ENCODE results near the gene ADRA1B. TPM values are rescaled to one million over a fixed set of nuclear protein-coding genes. Genes with fewer than 3 reads are reported as not detected.

ADRA1B gene
- polyA plus RNA-seq, 3 donors = not detected

GRCh38 chr5:159982421-159983173 lies 66.3 kb downstream of the ADRA1B start:
- H4K20me1 ChIP-seq (ENCODE audit: insufficient read depth, low read length) = no peaks in the 10 kb centered on the region
- H3K36me3 Mint-ChIP-seq = no peaks in the 10 kb centered on the region
- H3K9me3 ChIP-seq (replicated peaks in 1 of 2; ENCODE audit: control insufficient read depth in 1 of 2, insufficient read depth in 1 of 2, low read length in 2 of 2) = no peaks in the 10 kb centered on the region
- intact Hi-C loops (cut with micrococcal nuclease) = no loop called here
- peaks cover 6 to 7% of the 10 kb centered on the region in 2 donors for H3K4me1 ChIP-seq (ENCODE audit: control insufficient read depth in 1 of 2, insufficient read depth in 2 of 2, low read length in 2 of 2)
- no peaks in the 10 kb centered on the region for H3K36me3 ChIP-seq (replicated peaks in 1 of 2; ENCODE audit: control insufficient read depth in 1 of 2, insufficient read depth in 2 of 2, low read length in 2 of 2)
- H3K9me3 Mint-ChIP-seq = peaks cover 0 to 2% (median 0%) of the 10 kb centered on the region in 7 donors
- no peaks in the 10 kb centered on the region for H3K79me2 ChIP-seq (ENCODE audit: insufficient read depth, low read length)
- no peak for TF ChIP-seq CTCF (IDR thresholded peaks at IDR 0.05)
- peaks cover 5% of the 10 kb centered on the region for H3K4me1 Mint-ChIP-seq
- no peak overlapping the region for H3K27ac ChIP-seq (ENCODE audit: low read depth in 1 of 2, low read length in 2 of 2)
- DNase-seq = no peak
- H3K27ac Mint-ChIP-seq = no peak overlapping the region
- no peak overlapping the region for H3K4me3 ChIP-seq (replicated peaks in 1 of 3; ENCODE audit: low read depth in 2 of 3, low read length in 3 of 3)
- H3K27me3 Mint-ChIP-seq (ENCODE audit: low read depth in 3 of 3) = peaks cover 36 to 52% (median 47%) of the 10 kb centered on the region in 3 donors
- peaks cover 19 to 40% of the 10 kb centered on the region in 2 donors for H3K27me3 ChIP-seq (ENCODE audit: control insufficient read depth in 2 of 2, insufficient read depth in 2 of 2, low read length in 2 of 2)
- 97% methylated on average over 4 of the region's 8 CpGs for WGBS (ENCODE audit: insufficient coverage)
- no peak overlapping the region for H3K4me3 Mint-ChIP-seq
- no peak overlapping the region for H3K9ac ChIP-seq (ENCODE audit: insufficient read depth, low read length, poor library complexity, severe bottlenecking)
- H3K4me2 ChIP-seq (replicated peaks; ENCODE audit: extremely low read depth, low read length, poor library complexity, severe bottlenecking) = no peak overlapping the region
- H2AFZ ChIP-seq (ENCODE audit: insufficient read depth, low read depth, low read length, poor library complexity, severe bottlenecking) = no peak overlapping the region

- Histone ChIP-seq H3K4me2 (replicated peaks; ENCODE audit: extremely low read depth, low read length, poor library complexity, severe bottlenecking) (peak overlapping the region; percentile 66), H4K20me1 (ENCODE audit: insufficient read depth, low read length) (no peaks in the 10 kb centered on the region), H3K36me3 (replicated peaks in 1 of 2; ENCODE audit: control insufficient read depth in 1 of 2, insufficient read depth in 2 of 2, low read length in 2 of 2) (no peaks in the 10 kb centered on the region), H3K9me3 (replicated peaks in 1 of 2; ENCODE audit: control insufficient read depth in 1 of 2, insufficient read depth in 1 of 2, low read length in 2 of 2) (no peaks in the 10 kb centered on the region), H3K4me3 (replicated peaks in 1 of 3; ENCODE audit: low read depth in 2 of 3, low read length in 3 of 3) (peak overlapping the region in 1 of 3 experiments; percentile 65), H2AFZ (ENCODE audit: insufficient read depth, low read depth, low read length, poor library complexity, severe bottlenecking) (peak overlapping the region; percentile 63), H3K9ac (ENCODE audit: insufficient read depth, low read length, poor library complexity, severe bottlenecking) (no peak overlapping the region), H3K4me1 (ENCODE audit: control insufficient read depth in 1 of 2, insufficient read depth in 2 of 2, low read length in 2 of 2) (peaks cover 6 to 7% of the 10 kb centered on the region in 2 donors), H3K79me2 (ENCODE audit: insufficient read depth, low read length) (no peaks in the 10 kb centered on the region), H3K27me3 (ENCODE audit: control insufficient read depth in 2 of 2, insufficient read depth in 2 of 2, low read length in 2 of 2) (peaks cover 20 to 33% of the 10 kb centered on the region in 2 donors), H3K27ac (ENCODE audit: low read depth in 1 of 2, low read length in 2 of 2) (no peak overlapping the region)
- peaks cover 5% of the 10 kb centered on the region for H3K4me1 Mint-ChIP-seq
- TF ChIP-seq CTCF (IDR thresholded peaks at IDR 0.05) = peak; percentile 67
- no peak overlapping the region for H3K27ac Mint-ChIP-seq
- 0% methylated on average over 42 of the region's 50 CpGs for WGBS (ENCODE audit: insufficient coverage)
- peak; percentile 18 to 57 (median 38) for DNase-seq
- H3K9me3 Mint-ChIP-seq = peaks cover 0 to 2% (median 0%) of the 10 kb centered on the region in 7 donors
- intact Hi-C loops (cut with micrococcal nuclease) = no loop called here
- H3K4me3 Mint-ChIP-seq = peak overlapping the region; percentile 39 to 75
- H3K27me3 Mint-ChIP-seq (ENCODE audit: low read depth in 3 of 3) = peaks cover 37 to 54% (median 44%) of the 10 kb centered on the region in 3 donors
- no peaks in the 10 kb centered on the region for H3K36me3 Mint-ChIP-seq
These were observed 70.9 kb downstream of the ADRA1B start for GRCh38 chr5:159987031-159987674.
